Stimulated activated CD4-positive, alpha-beta T cell treated with anti-CD3 and anti-CD28 coated beads, Interleukin-4, amount 100 ng/mL, for 4 hours (primary cell): ENCODE data around the gene MIER3.

Experiments
- DNase-seq, 2 experiments: peaks; one replicate each; pipeline ENCODE4 v3.0.0-alpha.2; 2020

MIER3 gene

GRCh38 chr5:56958595-56958994 lies 6.7 kb upstream of the MIER3 start:
- no peak for DNase-seq

- DNase-seq: no peak
These were observed 2.3 kb upstream of the MIER3 start for GRCh38 chr5:56954262-56954661.

- peak; percentile 7 to 32 for DNase-seq
These were observed 587 bp downstream of the MIER3 start for GRCh38 chr5:56951126-56951945.

GRCh38 chr5:56950626-56951125 lies 1.2 kb downstream of the MIER3 start:
- DNase-seq: peak; percentile 49 to 58

GRCh38 chr5:56947052-56947451 lies 4.9 kb downstream of the MIER3 start:
- DNase-seq: no peak

DNA sequence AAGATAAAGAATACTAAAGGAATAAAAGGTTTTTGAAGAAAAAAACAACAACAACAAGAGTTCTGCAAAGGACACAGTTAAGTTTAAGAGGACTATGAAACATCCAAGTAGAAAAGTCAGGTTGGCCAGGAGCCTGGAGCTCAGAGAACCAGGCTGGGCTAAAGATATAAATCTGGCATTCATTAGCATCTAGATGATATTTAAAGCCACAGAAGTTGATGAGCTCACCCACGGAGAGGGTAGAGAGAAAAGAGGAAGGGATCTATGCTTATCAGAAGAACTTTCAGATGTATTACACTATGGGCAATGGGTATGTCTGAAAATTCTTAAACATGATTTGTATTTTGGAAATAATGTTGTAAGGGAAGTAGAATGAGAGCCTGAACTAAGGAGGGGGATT lies 9.9 kb downstream of the MIER3 start:
- DNase-seq: no peak

DNA sequence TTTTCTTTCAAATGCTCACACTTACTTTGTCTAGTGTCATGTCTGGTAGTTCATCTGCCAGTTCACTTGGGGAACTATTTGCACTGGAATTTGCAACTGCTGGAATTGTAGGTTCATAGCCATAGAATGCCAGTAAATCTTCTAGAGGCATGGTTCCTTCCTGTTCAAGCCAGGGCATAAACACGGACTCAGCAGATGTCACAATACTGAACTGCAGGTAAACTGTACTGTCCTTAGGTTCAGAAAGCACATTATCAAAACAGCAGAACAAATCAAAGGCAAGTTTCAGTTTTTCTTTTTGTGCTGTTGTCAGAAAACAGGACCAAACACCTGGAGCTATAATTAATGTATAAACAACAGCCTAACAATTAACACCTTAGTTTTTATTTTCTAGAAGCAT lies 13.1 kb downstream of the MIER3 start:
- no peak for DNase-seq

DNA sequence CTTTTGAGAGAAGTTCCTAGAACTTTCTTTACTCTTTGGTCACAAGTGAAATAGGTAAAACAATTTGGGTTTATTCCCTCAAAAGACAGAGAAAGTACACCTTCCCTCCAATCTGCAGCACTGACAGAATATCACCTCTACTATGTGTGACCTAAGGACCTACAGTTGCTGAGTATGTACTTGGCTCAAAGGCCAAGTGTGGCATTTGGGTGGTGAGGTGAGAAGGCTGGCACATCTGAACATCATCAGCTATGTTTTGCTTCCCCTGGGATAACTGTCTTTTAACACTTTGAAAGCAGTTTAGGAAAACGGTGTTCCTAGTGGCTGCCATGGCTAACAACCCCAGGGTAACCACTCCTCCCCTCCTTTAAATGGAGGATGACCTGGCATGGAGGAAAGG lies 17.6 kb downstream of the MIER3 start:
- no peak for DNase-seq

GRCh38 chr5:56922922-56923321 lies 29.0 kb downstream of the MIER3 start:
- no peak for DNase-seq

DNA sequence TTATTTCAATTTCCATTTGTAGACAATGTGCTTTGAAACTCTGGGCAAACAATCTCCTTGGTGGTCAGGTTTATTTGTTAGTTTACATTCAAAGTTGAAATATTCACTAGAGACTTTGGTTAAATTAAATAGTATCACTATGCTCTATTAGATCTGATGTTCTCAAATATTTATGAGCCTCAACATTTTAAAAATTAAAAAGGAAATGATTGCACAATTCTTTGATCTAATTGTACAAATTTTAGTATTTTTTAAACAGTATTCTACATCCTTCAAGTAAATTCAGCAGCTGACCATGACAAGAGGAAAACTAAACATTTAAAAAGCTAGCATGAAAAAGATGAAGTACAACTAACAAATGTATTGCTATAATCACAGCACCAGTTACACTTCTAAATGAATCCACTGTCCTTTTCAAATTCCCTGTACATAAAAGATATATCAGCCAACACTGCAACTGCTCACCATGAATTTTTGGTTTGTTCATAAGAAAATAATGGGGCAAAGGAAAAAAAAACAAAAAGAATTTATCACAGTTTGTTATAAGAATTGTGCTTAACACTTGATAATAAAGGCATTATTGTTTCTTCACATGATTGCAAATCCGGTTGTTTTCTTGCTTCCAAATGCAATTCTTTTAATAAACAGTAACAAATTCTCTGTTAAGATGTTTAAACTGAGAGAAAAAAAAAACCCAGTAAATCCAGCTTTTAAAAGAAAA lies 31.8 kb downstream of the MIER3 start:
- DNase-seq: no peak

DNA sequence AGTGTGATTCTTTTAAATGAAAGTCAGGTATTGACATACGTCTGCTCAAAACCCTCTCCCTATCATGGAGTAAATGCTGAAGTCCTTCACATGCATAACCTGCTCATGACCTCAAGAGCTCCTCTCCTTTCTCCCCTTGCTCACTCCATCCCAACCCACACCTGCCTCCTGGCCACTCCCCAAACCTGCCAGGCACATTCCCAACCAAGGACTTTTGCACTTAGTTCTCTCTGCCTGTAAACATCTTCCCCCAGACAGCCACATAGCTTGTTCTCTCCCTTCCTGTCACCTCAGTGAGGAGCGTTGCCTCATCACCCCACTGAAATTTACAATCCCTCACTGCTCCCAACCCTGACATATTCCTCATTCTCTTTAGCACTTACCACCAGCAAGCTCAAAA lies 33.9 kb downstream of the MIER3 start:
- no peak for DNase-seq

DNA sequence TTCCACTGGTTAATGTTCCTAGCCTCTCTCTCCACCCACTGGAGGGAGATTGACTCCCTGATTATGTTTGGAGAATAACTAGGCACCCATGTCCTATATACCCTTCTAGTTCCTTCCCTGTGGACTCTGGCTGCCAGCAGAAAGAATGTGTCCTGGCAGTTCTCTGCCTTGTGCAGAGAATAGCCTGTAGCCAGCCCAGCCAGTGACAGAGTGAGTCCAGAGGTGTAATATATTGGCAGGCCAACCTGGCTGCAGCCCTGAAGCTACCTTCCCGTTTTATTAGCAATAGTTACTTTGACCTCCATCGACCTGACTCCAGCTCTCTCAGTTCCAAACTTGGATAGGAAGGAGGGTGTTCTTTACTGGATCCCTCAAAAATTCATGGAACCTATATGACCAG lies 34.4 kb downstream of the MIER3 start:
- DNase-seq: no peak

- no peak for DNase-seq
These were observed 37.2 kb downstream of the MIER3 start for GRCh38 chr5:56914678-56915077.

DNA sequence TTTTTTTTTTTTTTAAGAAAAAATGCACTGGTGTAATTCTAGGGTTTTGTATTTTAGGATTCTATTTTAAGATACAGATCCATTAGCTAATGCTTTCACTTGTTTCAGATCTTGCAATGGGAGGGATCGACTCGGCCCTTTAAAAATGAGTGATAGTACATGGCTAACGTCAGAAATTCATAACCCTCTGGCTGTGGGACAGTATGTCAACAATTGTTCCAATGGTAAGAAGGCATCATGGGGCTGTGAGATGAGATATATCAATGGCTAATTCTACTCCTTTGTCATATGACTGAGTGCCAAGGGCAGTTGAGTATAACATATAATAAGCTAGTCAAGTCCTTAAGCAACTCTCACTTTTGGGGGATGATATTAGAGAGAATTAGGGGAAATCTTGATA lies 38.2 kb downstream of the MIER3 start:
- DNase-seq: no peak

DNA sequence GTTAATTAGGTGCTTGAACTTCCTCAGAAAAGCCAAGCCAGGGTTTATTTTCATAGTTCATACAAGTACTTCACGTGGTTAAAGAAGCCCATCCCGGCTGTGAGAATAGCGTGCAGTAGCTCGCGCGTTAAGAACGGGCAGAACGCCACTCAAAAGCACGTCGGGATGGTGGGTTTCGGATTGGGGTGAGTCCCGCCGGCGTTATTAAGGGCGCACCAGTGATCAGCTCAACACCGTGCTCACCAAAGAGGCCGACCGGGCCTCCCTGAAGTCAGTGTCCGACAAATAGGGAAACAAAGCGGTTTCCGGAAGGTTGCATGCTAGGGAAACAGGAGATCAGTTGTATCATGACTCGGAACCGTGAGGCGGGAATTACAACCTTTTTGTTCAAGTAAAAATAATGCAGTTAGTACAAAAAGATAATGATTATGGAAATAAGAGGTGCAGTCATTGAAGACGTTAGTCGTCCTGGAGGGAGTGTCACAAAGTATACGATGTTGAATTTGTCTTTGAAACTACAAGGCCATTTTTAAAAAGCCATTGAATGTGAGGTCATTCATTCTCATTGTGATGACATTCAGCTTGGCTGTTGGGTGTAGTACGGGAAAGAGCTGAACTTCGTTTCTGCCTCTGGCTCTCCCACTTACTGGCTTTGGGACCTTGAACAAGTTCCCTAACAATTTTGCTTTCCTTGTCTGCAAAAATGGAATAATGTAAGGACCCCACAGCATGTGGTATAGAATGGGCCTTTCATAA lies 41.5 kb downstream of the MIER3 start:
- peak in 1 of 2 experiments; percentile 30 for DNase-seq

DNA sequence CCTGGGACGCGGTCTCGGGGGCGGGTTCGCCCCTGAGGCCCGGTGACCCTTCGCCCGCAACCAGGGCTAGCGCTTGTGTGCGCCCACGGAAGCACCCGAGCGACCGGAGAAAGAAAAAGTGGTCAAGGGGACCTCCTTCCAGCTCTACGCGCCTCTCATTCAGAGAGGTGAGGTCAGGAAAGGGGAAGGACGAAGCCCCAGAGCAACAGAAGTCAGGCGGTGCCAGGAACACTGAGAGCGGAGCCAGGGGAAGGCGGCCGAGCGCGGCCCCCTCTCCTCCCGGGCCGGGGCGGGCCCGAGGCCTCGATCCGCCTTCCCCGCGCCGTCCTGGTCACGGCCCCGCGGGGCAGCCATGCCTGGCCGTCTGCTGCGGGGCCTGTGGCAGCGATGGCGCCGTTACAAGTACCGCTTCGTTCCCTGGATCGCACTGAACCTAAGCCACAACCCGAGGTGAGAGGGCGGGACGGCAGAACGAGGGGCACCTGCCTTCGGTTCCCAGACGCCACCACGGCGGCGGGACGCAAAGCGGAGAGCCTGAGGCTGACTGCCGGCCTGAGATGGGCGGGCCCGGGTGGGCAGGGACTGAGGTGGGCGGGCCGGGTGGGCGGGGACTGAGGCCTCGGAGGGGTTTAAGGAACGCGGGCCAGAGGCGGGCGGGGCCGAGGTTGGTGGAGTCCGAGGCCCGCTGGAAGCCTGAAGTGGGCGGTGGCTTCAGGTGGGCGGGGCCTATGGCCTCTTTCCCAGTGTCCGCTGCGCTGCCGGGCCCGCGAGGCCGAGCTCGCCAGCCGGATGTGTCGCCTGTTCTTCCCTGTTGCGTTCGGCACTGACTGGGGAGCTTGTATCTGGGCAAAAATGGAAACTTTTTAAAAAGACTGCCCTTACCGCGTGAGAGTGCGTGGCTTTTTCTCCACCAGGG lies 42.4 kb downstream of the MIER3 start, which contains the start of gene SETD9:
Gene SETD9 (plus strand): TSS at position 303 of the 916 bp plus-strand sequence. CDS start 50 bp downstream, at position 353.
- peak; percentile 81 to 90 for DNase-seq

GRCh38 chr5:56908942-56909293 lies 43.0 kb downstream of the MIER3 start:
- no peak for DNase-seq

GRCh38 chr5:56900858-56901578 lies 50.9 kb downstream of the MIER3 start:
- DNase-seq: no peak

DNA sequence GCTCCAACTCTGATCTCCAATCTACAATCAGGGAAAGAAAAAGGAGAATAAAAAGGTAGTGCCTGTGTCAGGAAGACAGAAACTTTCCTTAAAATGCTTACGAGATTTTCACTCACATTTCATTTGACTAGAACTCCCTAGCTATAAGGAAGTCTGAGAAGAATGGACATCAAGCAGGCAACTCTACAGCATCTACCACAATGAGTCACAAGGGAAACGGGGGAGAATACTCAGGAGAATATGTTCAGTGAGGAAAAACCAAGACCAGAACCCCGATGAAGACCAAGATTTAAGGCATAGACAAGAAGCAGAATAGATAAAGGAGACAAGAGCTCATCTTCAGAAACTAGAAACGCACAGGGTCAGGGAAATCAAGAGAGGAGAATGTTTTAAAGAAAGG lies 51.5 kb downstream of the MIER3 start:
- no peak for DNase-seq

GRCh38 chr5:56898213-56898612 lies 53.7 kb downstream of the MIER3 start:
- DNase-seq: no peak

- no peak for DNase-seq
These were observed 55.2 kb downstream of the MIER3 start for GRCh38 chr5:56896763-56897162.
